ENCODE measurements around the gene RASD1. TPM values are rescaled to one million over a fixed set of nuclear protein-coding genes. Genes with fewer than 3 reads are reported as not detected.
"Not testable (repeated sequence)": the region's sequence is repeated elsewhere in the genome, so short reads cannot be mapped to it uniquely, and the experiment has no call there.

RASD1 gene
- total RNA-seq, 1 experiment from 2014 or later = 5.7 TPM

DNA sequence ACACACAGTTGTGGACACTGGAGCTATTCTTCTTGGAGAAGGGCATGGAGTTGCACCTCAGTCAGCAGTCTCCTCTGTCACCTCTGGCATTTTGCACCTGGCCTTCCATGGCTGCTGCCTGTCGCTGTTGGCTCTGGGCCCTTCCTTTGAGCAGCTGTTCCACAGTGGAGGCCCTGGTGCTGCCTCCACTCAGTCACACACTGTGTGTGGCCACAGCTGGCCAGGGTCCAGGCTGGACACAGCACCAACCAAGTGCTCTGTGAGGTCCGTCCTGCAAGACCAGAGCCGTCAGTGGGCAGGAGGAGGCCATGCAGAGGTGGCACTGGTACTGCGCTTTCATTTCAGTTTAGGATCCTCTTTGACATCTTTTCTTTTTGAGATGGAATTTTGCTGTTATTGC lies 41.0 kb downstream of the RASD1 start:
- Histone ChIP-seq H3T11ph (ENCODE audit: low read length) (no peak overlapping the region), H3K79me2 (ENCODE audit: insufficient read depth, low read length) (no peaks in the 10 kb centered on the region), H3K23ac (ENCODE audit: insufficient read length, low read depth, low read length) (no peak overlapping the region), H4K8ac (replicated peaks; ENCODE audit: insufficient read length, low read depth, low read length) (no peak overlapping the region), H2BK15ac (ENCODE audit: low read depth, low read length) (no peak overlapping the region), H3K27ac (ENCODE audit: insufficient read length, low read depth, low read length) (no peak overlapping the region), H2BK120ac (ENCODE audit: low read depth, low read length, poor library complexity, severe bottlenecking) (no peak overlapping the region), H2BK12ac (ENCODE audit: insufficient read length, low read depth, low read length) (no peak overlapping the region), H3K4ac (ENCODE audit: low read depth, low read length) (no peak overlapping the region), H3K23me2 (ENCODE audit: insufficient read length, low read depth, low read length, poor library complexity, severe bottlenecking) (no peaks in the 10 kb centered on the region), H3K4me2 (ENCODE audit: insufficient read depth, insufficient read length, low read length) (no peak overlapping the region), H3K56ac (ENCODE audit: insufficient read length, low read depth, low read length) (no peak overlapping the region), H3K9me3 (ENCODE audit: control insufficient read depth, low read depth, low read length) (no peaks in the 10 kb centered on the region), H4K5ac (ENCODE audit: insufficient read length, low read depth, low read length) (no peak overlapping the region), H3K9ac (ENCODE audit: extremely low read depth, insufficient read length, low read length) (no peak overlapping the region), H2AFZ (ENCODE audit: low read length) (no peak overlapping the region), H4K20me1 (ENCODE audit: control insufficient read depth, insufficient read depth, insufficient read length) (no peaks in the 10 kb centered on the region), H3K14ac (ENCODE audit: insufficient read depth, low read length) (no peak overlapping the region; the same call in 1 of the 2 replicates), H2AK5ac (ENCODE audit: insufficient read length, low read length) (no peak overlapping the region), H3K4me1 (ENCODE audit: insufficient read depth, low read length) (no peaks in the 10 kb centered on the region), H2BK20ac (ENCODE audit: low read depth, low read length, poor library complexity, severe bottlenecking) (no peak overlapping the region), H4K91ac (ENCODE audit: insufficient read length, low read depth, low read length) (no peak overlapping the region), H3K27me3 (ENCODE audit: insufficient read depth, low read length) (no peaks in the 10 kb centered on the region), H3K79me1 (ENCODE audit: insufficient read depth, low read depth, low read length, poor library complexity, severe bottlenecking) (no peaks in the 10 kb centered on the region), H2BK5ac (ENCODE audit: insufficient read length, low read length) (no peak overlapping the region), H3K18ac (ENCODE audit: insufficient read length, low read depth, low read length) (no peak overlapping the region)
- Mint-ChIP-seq H3K4me1 (no peaks in the 10 kb centered on the region), H3K4me3 (no peak overlapping the region), H3K9me3 (peaks cover 4% of the 10 kb centered on the region in 2 experiments; a peak in 4 of 5 replicates), H3K27ac (no peak overlapping the region), H3K27me3 (ENCODE audit: low read depth) (peaks cover 20% of the 10 kb centered on the region), H3K36me3 (ENCODE audit: insufficient read depth in 1 of 3, low read depth in 3 of 3) (peaks cover 3% of the 10 kb centered on the region in 3 experiments; a peak in 3 of 7 replicates)
- WGBS (ENCODE audit: extremely low coverage, insufficient read length, low lambda C conversion rate) = no CpG with 5 or more reads among the region's 4 CpGs
- DNase-seq = no peak
- TF ChIP-seq, protein P1, sequence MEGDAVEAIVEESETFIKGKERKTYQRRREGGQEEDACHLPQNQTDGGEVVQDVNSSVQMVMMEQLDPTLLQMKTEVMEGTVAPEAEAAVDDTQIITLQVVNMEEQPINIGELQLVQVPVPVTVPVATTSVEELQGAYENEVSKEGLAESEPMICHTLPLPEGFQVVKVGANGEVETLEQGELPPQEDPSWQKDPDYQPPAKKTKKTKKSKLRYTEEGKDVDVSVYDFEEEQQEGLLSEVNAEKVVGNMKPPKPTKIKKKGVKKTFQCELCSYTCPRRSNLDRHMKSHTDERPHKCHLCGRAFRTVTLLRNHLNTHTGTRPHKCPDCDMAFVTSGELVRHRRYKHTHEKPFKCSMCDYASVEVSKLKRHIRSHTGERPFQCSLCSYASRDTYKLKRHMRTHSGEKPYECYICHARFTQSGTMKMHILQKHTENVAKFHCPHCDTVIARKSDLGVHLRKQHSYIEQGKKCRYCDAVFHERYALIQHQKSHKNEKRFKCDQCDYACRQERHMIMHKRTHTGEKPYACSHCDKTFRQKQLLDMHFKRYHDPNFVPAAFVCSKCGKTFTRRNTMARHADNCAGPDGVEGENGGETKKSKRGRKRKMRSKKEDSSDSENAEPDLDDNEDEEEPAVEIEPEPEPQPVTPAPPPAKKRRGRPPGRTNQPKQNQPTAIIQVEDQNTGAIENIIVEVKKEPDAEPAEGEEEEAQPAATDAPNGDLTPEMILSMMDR (conservative IDR thresholded peaks at IDR 0.05) = no peak

DNA sequence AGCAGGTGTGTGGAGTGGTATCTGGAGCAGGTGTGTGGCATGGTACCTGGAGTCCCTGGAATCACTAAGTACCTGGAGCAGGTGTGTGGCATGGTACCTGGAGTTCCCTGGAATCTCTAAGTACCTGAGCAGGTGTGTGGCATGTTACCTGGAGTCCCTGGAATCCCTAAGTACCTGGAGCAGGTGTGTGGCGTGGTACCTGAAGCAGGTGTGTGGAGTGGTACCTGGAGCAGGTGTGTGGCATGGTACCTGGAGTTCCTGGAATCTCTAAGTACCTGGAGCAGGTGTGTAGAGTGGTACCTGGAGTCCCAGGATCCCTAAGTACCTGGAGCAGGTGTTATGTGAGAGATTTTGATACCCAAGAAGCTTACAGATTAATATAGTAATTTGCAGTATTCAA lies 41.5 kb downstream of the RASD1 start:
- not testable (repeated sequence) for H2BK20ac ChIP-seq (ENCODE audit: low read depth, low read length, poor library complexity, severe bottlenecking); H3T11ph ChIP-seq (ENCODE audit: low read length); H4K20me1 ChIP-seq (ENCODE audit: control insufficient read depth, insufficient read depth, insufficient read length); H4K5ac ChIP-seq (ENCODE audit: insufficient read length, low read depth, low read length); H3K4me1 ChIP-seq (ENCODE audit: insufficient read depth, low read length); H2BK15ac ChIP-seq (ENCODE audit: low read depth, low read length); H3K23me2 ChIP-seq (ENCODE audit: insufficient read length, low read depth, low read length, poor library complexity, severe bottlenecking); H2BK12ac ChIP-seq (ENCODE audit: insufficient read length, low read depth, low read length); H3K9ac ChIP-seq (ENCODE audit: extremely low read depth, insufficient read length, low read length); H3K27ac ChIP-seq (ENCODE audit: insufficient read length, low read depth, low read length); H2BK5ac ChIP-seq (ENCODE audit: insufficient read length, low read length); H3K27ac Mint-ChIP-seq; H2AFZ ChIP-seq (ENCODE audit: low read length); H3K4me1 Mint-ChIP-seq; H3K4me3 Mint-ChIP-seq; H3K4me2 ChIP-seq (ENCODE audit: insufficient read depth, insufficient read length, low read length); H4K8ac ChIP-seq (replicated peaks; ENCODE audit: insufficient read length, low read depth, low read length); H3K36me3 Mint-ChIP-seq (ENCODE audit: insufficient read depth in 1 of 3, low read depth in 3 of 3); H3K18ac ChIP-seq (ENCODE audit: insufficient read length, low read depth, low read length); DNase-seq; H2BK120ac ChIP-seq (ENCODE audit: low read depth, low read length, poor library complexity, severe bottlenecking); H2AK5ac ChIP-seq (ENCODE audit: insufficient read length, low read length); H3K79me1 ChIP-seq (ENCODE audit: insufficient read depth, low read depth, low read length, poor library complexity, severe bottlenecking); H4K91ac ChIP-seq (ENCODE audit: insufficient read length, low read depth, low read length); H3K23ac ChIP-seq (ENCODE audit: insufficient read length, low read depth, low read length); H3K79me2 ChIP-seq (ENCODE audit: insufficient read depth, low read length); H3K4ac ChIP-seq (ENCODE audit: low read depth, low read length); H3K9me3 ChIP-seq (ENCODE audit: control insufficient read depth, low read depth, low read length); H3K14ac ChIP-seq (ENCODE audit: insufficient read depth, low read length); H3K56ac ChIP-seq (ENCODE audit: insufficient read length, low read depth, low read length); H3K27me3 ChIP-seq (ENCODE audit: insufficient read depth, low read length); H3K9me3 Mint-ChIP-seq
- H3K27me3 Mint-ChIP-seq (ENCODE audit: low read depth) = peaks cover 20% of the 10 kb centered on the region
- WGBS (ENCODE audit: extremely low coverage, insufficient read length, low lambda C conversion rate) = no CpG with 5 or more reads among the region's 1 CpG
